Mesodermal cell (in vitro differentiated cells): ENCODE data around the gene KRTAP6-3.

Experiments used
- H3K27ac ChIP-seq: 2 replicates; pipeline ENCODE4 v1.7.0; 2013; ENCODE audit warnings: mild to moderate bottlenecking, low read depth, low read length, moderate library complexity; ENCODE audit not compliant: severe bottlenecking
- H3K36me3 ChIP-seq: 2 replicates; pipeline ENCODE4 v1.7.1; 2013; ENCODE audit warnings: mild to moderate bottlenecking, low read length, moderate library complexity; ENCODE audit not compliant: control insufficient read depth, insufficient read depth
- H3K4me1 ChIP-seq: one replicate; pipeline ENCODE4 v1.7.1; 2013; ENCODE audit warnings: mild to moderate bottlenecking, low read length; ENCODE audit not compliant: insufficient read depth, control insufficient read depth, poor library complexity, severe bottlenecking
- H3K4me3 ChIP-seq: 2 replicates; pipeline ENCODE4 v1.7.0; 2013; ENCODE audit warnings: low read length, control low read depth, mild to moderate bottlenecking; ENCODE audit not compliant: insufficient read depth, poor library complexity, severe bottlenecking; ENCODE audit errors: extremely low read depth
- H3K9me3 ChIP-seq: 2 replicates; pipeline ENCODE4 v1.7.1; 2013; ENCODE audit warnings: mild to moderate bottlenecking, low read length, moderate library complexity; ENCODE audit not compliant: control insufficient read depth
- WGBS, 2 experiments: methylation state at CpG; one replicate each; pipeline ENCODE4 v1.1.5; 2013; ENCODE audit warnings: missing lambda C conversion rate in 2 of 2; ENCODE audit not compliant: insufficient coverage in 2 of 2; 5-methylcytosine and 5-hydroxymethylcytosine counted together

KRTAP6-3 gene

GRCh38 chr21:30582870-30583269 lies 9.4 kb upstream of the KRTAP6-3 start:
- Histone ChIP-seq H3K4me3 (no peak overlapping the region), H3K36me3 (no peaks in the 10 kb centered on the region), H3K27ac (no peak overlapping the region), H3K9me3 (no peaks in the 10 kb centered on the region), H3K4me1 (no peaks in the 10 kb centered on the region)
- WGBS, 2 experiments, result no CpG with 5 or more reads among the region's 1 CpG

GRCh38 chr21:30590297-30590696 lies 1.9 kb upstream of the KRTAP6-3 start, which contains the start of gene KRTAP22-2:
Gene KRTAP22-2, minus strand, starts transcription at chr21:30590397.
- no peak within 1 kb of the TSS for H3K4me3 ChIP-seq
- no peaks in the 10 kb centered on the region for H3K9me3 ChIP-seq
- no peaks in the 10 kb centered on the region for H3K4me1 ChIP-seq
- H3K27ac ChIP-seq, result no peak within 1 kb of the TSS
- no peaks in the 10 kb centered on the region for H3K36me3 ChIP-seq

- Histone ChIP-seq H3K27ac (no peak within 1 kb of the TSS), H3K4me1 (no peaks in the 10 kb centered on the region), H3K36me3 (no peaks in the 10 kb centered on the region), H3K9me3 (no peaks in the 10 kb centered on the region), H3K4me3 (no peak within 1 kb of the TSS)
- 96 to 98% methylated on average over 5 to 6 of the region's 6 CpGs for WGBS, 2 experiments
Measured at GRCh38 chr21:30598802-30599201, 6.6 kb downstream of the KRTAP6-3 start, which contains the start of gene KRTAP6-2. Gene KRTAP6-2, minus strand, starts transcription at chr21:30598902. Its CDS starts 28 bp downstream, at chr21:30598874.

GRCh38 chr21:30600787-30601186 lies 8.5 kb downstream of the KRTAP6-3 start, which contains the start of gene KRTAP22-1:
Gene KRTAP22-1, plus strand, starts transcription at chr21:30601087.
- no peaks in the 10 kb centered on the region for H3K4me1 ChIP-seq
- H3K4me3 ChIP-seq, result no peak within 1 kb of the TSS
- no peaks in the 10 kb centered on the region for H3K36me3 ChIP-seq
- WGBS, 2 experiments, result no CpG with 5 or more reads among the region's 1 CpG
- H3K27ac ChIP-seq, result no peak within 1 kb of the TSS
- no peaks in the 10 kb centered on the region for H3K9me3 ChIP-seq

GRCh38 chr21:30605968-30606367 lies 13.7 kb downstream of the KRTAP6-3 start:
- Histone ChIP-seq H3K4me3 (no peak overlapping the region), H3K36me3 (no peaks in the 10 kb centered on the region), H3K27ac (no peak overlapping the region), H3K4me1 (no peaks in the 10 kb centered on the region), H3K9me3 (no peaks in the 10 kb centered on the region)
- WGBS, 2 experiments, result 69 to 87% methylated on average over 2 of the region's 2 CpGs

GRCh38 chr21:30612132-30612531 lies 19.9 kb downstream of the KRTAP6-3 start:
- Histone ChIP-seq H3K36me3 (no peaks in the 10 kb centered on the region), H3K27ac (no peak overlapping the region), H3K4me1 (no peaks in the 10 kb centered on the region), H3K9me3 (no peaks in the 10 kb centered on the region), H3K4me3 (no peak overlapping the region)
- 88 to 89% methylated on average over 1 of the region's 2 CpGs for whole genome bisulfite sequencing, 2 experiments

GRCh38 chr21:30613836-30614235 lies 21.6 kb downstream of the KRTAP6-3 start, which contains the start of gene KRTAP6-1:
Gene KRTAP6-1, minus strand, starts transcription at chr21:30613930. Its CDS starts 26 bp downstream, at chr21:30613904.
- H3K9me3 ChIP-seq, result no peaks in the 10 kb centered on the region
- WGBS, 2 experiments, result 86 to 94% methylated on average over 1 to 2 of the region's 2 CpGs
- no peaks in the 10 kb centered on the region for H3K4me1 ChIP-seq
- no peaks in the 10 kb centered on the region for H3K36me3 ChIP-seq
- H3K27ac ChIP-seq, result no peak within 1 kb of the TSS
- H3K4me3 ChIP-seq, result no peak within 1 kb of the TSS

GRCh38 chr21:30615199-30615598 lies 23.0 kb downstream of the KRTAP6-3 start:
- no peaks in the 10 kb centered on the region for H3K4me1 ChIP-seq
- no peak overlapping the region for H3K4me3 ChIP-seq
- H3K27ac ChIP-seq, result no peak overlapping the region
- no peaks in the 10 kb centered on the region for H3K36me3 ChIP-seq
- H3K9me3 ChIP-seq, result no peaks in the 10 kb centered on the region

- WGBS, 2 experiments, result no CpG with 5 or more reads among the region's 2 CpGs
Measured at GRCh38 chr21:30616125-30616524, 23.9 kb downstream of the KRTAP6-3 start, which contains the start of gene KRTAP20-1. Gene KRTAP20-1, plus strand, starts transcription at chr21:30616425. Its CDS starts 30 bp downstream, at chr21:30616455.

GRCh38 chr21:30620080-30620479 lies 27.8 kb downstream of the KRTAP6-3 start:
- no peak overlapping the region for H3K4me3 ChIP-seq
- H3K36me3 ChIP-seq, result no peaks in the 10 kb centered on the region
- H3K9me3 ChIP-seq, result no peaks in the 10 kb centered on the region
- no peaks in the 10 kb centered on the region for H3K4me1 ChIP-seq
- H3K27ac ChIP-seq, result no peak overlapping the region

More at GRCh38 chr21:30616125-30616524, 23.9 kb downstream of the KRTAP6-3 start, which contains the start of gene KRTAP20-1:
- Histone ChIP-seq H3K9me3 (no peaks in the 10 kb centered on the region), H3K4me1 (no peaks in the 10 kb centered on the region), H3K27ac (no peak within 1 kb of the TSS), H3K4me3 (no peak within 1 kb of the TSS), H3K36me3 (no peaks in the 10 kb centered on the region)

GRCh38 chr21:30620522-30620921 lies 28.3 kb downstream of the KRTAP6-3 start, which contains the start of gene KRTAP20-4:
Gene KRTAP20-4, plus strand, starts transcription at chr21:30620627.
- Histone ChIP-seq H3K27ac (no peak within 1 kb of the TSS), H3K4me3 (no peak within 1 kb of the TSS), H3K4me1 (no peaks in the 10 kb centered on the region), H3K36me3 (no peaks in the 10 kb centered on the region), H3K9me3 (no peaks in the 10 kb centered on the region)
- WGBS, 2 experiments, result no CpG with 5 or more reads among the region's 3 CpGs
